ENCODE measurements around the gene COL25A1. TPM values are rescaled to one million over a fixed set of nuclear protein-coding genes. Genes with fewer than 3 reads are reported as not detected.

Gene COL25A1
- total RNA-seq, 1 experiment from 2014 or later, result not detected

GRCh38 chr4:108903464-108904221 lies 398.8 kb downstream of the COL25A1 start:
- BruUV-seq (replicated peaks), result no TSS peak
- H3K36me3 ChIP-seq (ENCODE audit: control insufficient read depth in 1 of 2, insufficient read depth in 2 of 2, low read length in 2 of 2), result no peaks in the 10 kb centered on the region

More at GRCh38 chr4:108903464-108904221, 398.8 kb downstream of the COL25A1 start:
- Histone ChIP-seq H3K4me1 (ENCODE audit: control insufficient read depth in 1 of 2, insufficient read depth in 2 of 2, low read length in 2 of 2) (no peaks in the 10 kb centered on the region), H3K79me2 (ENCODE audit: insufficient read depth, low read length) (no peaks in the 10 kb centered on the region), H3K4me2 (ENCODE audit: low read length) (no peak overlapping the region), H2AFZ (ENCODE audit: low read depth, low read length, poor library complexity, severe bottlenecking) (no peak overlapping the region), H3K9me3 (ENCODE audit: control insufficient read depth in 1 of 2, insufficient read depth in 1 of 2, low read depth in 1 of 2, low read length in 2 of 2) (no peaks in the 10 kb centered on the region), H4K20me1 (ENCODE audit: insufficient read depth) (no peaks in the 10 kb centered on the region), H3K27me3 (ENCODE audit: insufficient read depth, low read length) (peaks cover 58% of the 10 kb centered on the region), H3K9me2 (ENCODE audit: insufficient read depth) (no peaks in the 10 kb centered on the region), H3K9ac (ENCODE audit: low read length) (no peak overlapping the region), H3K4me3 (replicated peaks in 1 of 2; ENCODE audit: low read depth in 1 of 2, low read length in 2 of 2) (no peak overlapping the region), H3K27ac (ENCODE audit: low read depth, low read length) (no peak overlapping the region)
- ATAC-seq (no peak), DNase-seq (ENCODE audit: low read depth, low spot score) (no peak)
- intact Hi-C loops (cut with micrococcal nuclease), result no loop called here
- ChIA-PET RAD21 (ENCODE audit: low non-redundant PET in 1 of 2, low total read pairs in 2 of 2, uncharacterized antibody in 2 of 2, unreplicated experiment in 2 of 2) (no interaction called here), POLR2A (no interaction called here), CTCF (no interaction called here)
- no peak for TF ChIP-seq POLR2A (IDR thresholded peaks at IDR 0.05; ENCODE audit: borderline replicate concordance, extremely low read depth, insufficient read depth, insufficient read length)
- no peak for TF ChIP-seq ZBTB33 (IDR thresholded peaks at IDR 0.05; ENCODE audit: extremely low read depth, insufficient replicate concordance, low read length)
- TF ChIP-seq REST (IDR thresholded peaks at IDR 0.05; ENCODE audit: low read depth), result no peak
- no peak for TF ChIP-seq SIN3A (IDR thresholded peaks at IDR 0.05; ENCODE audit: low read depth)
